Activated T-cell treated with anti-CD3 and anti-CD28 coated beads, Interleukin-2, amount 50 U/mL, for 24 hours (primary cell): Measurements from ENCODE around the gene SMAD1.

Experiments used
- DNase-seq: peaks from one replicate; pipeline ENCODE4 v3.0.0-alpha.2; 2020
- H3K27ac Mint-ChIP-seq: 2 replicates; pipeline ENCODE4 v1.8.0; 2020; ENCODE audit warnings: mild to moderate bottlenecking, mixed read lengths
- H3K27me3 Mint-ChIP-seq: 2 replicates; pipeline ENCODE4 v1.8.0; 2020; ENCODE audit warnings: mixed read lengths
- H3K36me3 Mint-ChIP-seq: 2 replicates; pipeline ENCODE4 v1.8.0; 2020; ENCODE audit warnings: low read depth, mixed read lengths
- H3K4me1 Mint-ChIP-seq: 2 replicates; pipeline ENCODE4 v1.8.0; 2020; ENCODE audit warnings: low read depth, mixed read lengths
- H3K4me3 Mint-ChIP-seq: 2 replicates; pipeline ENCODE4 v1.8.0; 2020; ENCODE audit warnings: mild to moderate bottlenecking, moderate library complexity, mixed read lengths
- H3K9me3 Mint-ChIP-seq: 2 replicates; pipeline ENCODE4 v1.8.0; 2020; ENCODE audit warnings: mixed read lengths

Gene SMAD1

DNA sequence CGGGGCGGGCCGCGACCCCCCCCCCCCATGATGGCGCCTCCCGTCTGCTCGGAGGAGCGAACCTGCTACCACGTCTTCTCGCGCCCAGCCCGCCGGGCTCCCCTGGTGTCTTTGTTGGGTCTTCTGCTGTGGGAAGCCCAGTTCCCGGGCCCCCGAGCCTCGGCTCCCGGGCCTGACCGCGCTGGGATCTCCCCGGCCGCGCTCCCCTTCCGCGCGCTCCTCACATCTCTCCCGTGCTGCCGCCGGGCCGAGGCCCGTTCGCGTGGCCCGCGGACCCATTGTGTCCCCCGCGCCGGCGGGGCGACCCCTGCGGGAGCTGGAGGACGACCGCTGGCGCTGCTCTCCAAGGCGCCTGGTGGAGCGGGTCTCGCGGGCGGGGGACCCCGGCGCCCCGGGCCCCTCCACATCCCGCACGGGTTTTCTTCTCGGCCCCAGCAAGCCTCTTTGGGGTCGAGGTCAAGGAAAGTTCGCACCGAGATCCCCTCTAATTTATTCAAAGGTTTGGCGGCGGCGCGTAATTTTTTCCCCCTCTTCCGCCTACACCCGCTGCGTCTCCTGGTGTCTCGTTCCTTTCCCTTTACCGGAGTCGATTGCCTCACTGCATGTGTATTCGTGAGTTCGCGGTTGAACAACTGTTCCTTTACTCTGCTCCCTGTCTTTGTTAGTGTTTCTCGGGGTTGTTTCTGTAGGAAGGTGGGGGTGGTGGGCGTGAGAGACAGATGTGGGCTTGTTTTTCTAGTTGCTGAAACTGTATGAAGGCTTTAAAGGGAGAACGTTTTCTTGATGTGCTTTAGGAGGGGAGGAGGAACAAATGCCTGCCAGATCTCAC is 770 bp downstream of the SMAD1 start:
- DNase-seq: peak; percentile 84
- Mint-ChIP-seq H3K27me3 (peaks cover 45% of the 10 kb centered on the region), H3K27ac (no peak overlapping the region), H3K36me3 (no peaks in the 10 kb centered on the region), H3K4me3 (no peak overlapping the region), H3K4me1 (peaks cover 16% of the 10 kb centered on the region), H3K9me3 (no peaks in the 10 kb centered on the region)

DNA sequence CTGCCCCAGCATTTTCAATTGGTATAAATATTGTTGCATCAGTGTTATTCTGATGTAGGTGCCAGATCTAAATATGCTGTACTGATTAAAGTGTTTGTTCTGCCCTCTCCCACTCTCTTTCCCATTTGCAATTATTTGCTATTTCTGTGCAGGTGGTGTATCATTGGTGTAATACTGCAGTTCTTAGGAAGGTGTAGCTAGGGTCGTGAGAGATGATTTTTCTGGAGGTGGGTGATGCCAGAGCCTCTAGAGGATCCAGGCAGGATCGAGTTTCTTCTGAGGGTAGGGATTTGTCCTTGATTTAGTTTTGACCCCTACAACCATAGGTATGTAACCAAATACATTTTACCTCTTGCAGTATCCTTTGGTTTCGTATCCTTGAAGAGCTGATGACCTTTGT is 1.9 kb downstream of the SMAD1 start:
- no peaks in the 10 kb centered on the region for H3K36me3 Mint-ChIP-seq
- peaks cover 19% of the 10 kb centered on the region for H3K4me1 Mint-ChIP-seq
- no peaks in the 10 kb centered on the region for H3K9me3 Mint-ChIP-seq
- no peak for DNase-seq
- H3K27ac Mint-ChIP-seq: no peak overlapping the region
- no peak overlapping the region for H3K4me3 Mint-ChIP-seq
- H3K27me3 Mint-ChIP-seq: peaks cover 37% of the 10 kb centered on the region

DNA sequence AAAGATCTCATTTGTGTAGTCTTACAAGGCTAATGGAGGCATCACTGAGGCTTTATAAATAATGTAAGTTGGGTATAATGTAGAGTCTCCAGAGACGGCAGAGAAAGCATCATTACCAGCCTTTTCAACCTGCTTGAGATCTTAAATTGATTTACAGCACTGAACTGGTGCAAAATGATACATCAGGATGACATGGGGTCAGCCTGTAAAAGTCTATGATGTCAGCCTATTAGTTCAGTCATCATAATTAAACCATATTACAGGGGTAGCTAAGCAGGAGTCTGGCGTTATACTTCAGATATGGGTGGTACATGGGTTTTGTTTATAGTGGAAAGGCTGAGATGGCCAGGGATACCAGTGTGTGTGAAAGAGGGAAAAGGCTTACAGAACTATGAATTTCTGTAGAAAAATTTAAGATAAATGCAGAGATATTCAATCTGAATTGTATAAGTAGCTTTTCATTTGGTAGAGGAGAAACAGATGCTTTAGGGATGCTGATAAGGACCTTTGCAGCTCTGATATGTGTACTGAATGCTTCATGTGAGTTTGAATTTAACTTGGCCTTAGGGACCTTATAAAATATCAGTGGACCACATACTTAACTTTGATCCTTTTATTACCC is 2.7 kb downstream of the SMAD1 start:
- no peaks in the 10 kb centered on the region for H3K9me3 Mint-ChIP-seq
- H3K4me3 Mint-ChIP-seq: no peak overlapping the region
- no peak overlapping the region for H3K27ac Mint-ChIP-seq
- peaks cover 19% of the 10 kb centered on the region for H3K4me1 Mint-ChIP-seq
- peaks cover 30% of the 10 kb centered on the region for H3K27me3 Mint-ChIP-seq
- no peaks in the 10 kb centered on the region for H3K36me3 Mint-ChIP-seq
- DNase-seq: no peak

DNA sequence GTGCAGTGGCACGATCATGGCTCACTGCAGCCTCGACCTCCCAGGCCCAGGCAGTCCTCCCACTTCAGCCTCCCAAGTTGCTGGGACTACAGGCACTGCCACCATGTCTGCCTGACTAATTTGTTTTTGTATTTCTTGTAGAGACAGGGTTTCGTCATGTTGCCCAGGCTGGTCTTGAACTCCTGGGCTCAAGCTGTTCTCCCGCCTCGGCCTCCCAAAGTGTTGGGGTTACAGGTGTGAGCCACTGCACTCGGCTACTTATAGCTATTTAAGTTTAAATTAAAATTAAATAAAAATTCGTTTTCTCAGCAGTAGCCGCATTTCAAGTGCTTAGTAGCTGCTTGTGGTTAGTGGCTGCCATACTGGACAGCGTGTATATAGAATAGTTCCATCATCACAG is 3.5 kb downstream of the SMAD1 start:
- no peak overlapping the region for H3K4me3 Mint-ChIP-seq
- H3K4me1 Mint-ChIP-seq: peaks cover 19% of the 10 kb centered on the region
- no peaks in the 10 kb centered on the region for H3K36me3 Mint-ChIP-seq
- peaks cover 28% of the 10 kb centered on the region for H3K27me3 Mint-ChIP-seq
- H3K9me3 Mint-ChIP-seq: no peaks in the 10 kb centered on the region
- no peak overlapping the region for H3K27ac Mint-ChIP-seq
- no peak for DNase-seq

DNA sequence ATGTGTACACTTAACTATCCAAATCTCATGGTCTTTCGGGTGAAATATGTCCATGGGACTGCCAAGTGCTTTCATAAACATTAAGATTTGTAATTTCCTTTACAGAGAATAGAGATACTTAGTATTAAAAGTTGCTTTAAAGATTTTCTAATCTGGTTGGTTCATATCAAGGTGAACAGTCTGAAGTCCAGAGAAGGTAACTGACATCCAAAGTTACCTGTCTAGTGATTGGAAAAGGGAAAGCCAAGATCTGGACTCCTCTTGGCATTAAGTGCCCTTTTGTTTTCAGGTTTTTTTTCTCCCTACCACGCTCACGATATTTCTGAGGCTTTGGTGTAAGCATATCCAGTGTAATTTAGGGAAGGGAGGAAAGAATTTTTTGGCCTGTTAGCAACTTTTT is 5.0 kb downstream of the SMAD1 start:
- H3K4me1 Mint-ChIP-seq: peaks cover 9% of the 10 kb centered on the region
- H3K9me3 Mint-ChIP-seq: no peaks in the 10 kb centered on the region
- H3K27ac Mint-ChIP-seq: no peak overlapping the region
- H3K4me3 Mint-ChIP-seq: no peak overlapping the region
- H3K27me3 Mint-ChIP-seq: peaks cover 24% of the 10 kb centered on the region
- DNase-seq: no peak
- no peaks in the 10 kb centered on the region for H3K36me3 Mint-ChIP-seq

DNA sequence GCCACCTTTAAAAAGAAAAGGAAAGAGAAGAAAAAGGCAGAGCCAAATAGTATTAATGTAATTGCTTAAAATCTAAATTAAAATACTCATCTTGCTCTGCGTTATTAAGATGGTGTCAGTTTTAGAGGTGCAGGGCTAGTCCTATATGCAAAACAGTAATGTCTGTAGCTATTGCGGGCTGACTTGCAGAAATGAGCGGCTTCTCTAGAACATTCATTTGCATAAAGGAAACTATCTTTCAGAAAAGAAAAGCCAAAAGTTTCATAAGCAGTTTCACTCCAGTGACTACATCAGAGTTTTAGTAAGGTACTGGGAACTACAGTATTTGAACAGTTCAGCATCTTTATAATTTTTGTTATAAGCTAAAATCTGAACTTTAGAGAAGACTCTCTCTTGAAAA is 6.0 kb downstream of the SMAD1 start:
- H3K27ac Mint-ChIP-seq: no peak overlapping the region
- no peaks in the 10 kb centered on the region for H3K9me3 Mint-ChIP-seq
- H3K4me1 Mint-ChIP-seq: peaks cover 9% of the 10 kb centered on the region
- no peaks in the 10 kb centered on the region for H3K36me3 Mint-ChIP-seq
- DNase-seq: no peak
- H3K27me3 Mint-ChIP-seq: peaks cover 30% of the 10 kb centered on the region
- peak overlapping the region; percentile 37 for H3K4me3 Mint-ChIP-seq

DNA sequence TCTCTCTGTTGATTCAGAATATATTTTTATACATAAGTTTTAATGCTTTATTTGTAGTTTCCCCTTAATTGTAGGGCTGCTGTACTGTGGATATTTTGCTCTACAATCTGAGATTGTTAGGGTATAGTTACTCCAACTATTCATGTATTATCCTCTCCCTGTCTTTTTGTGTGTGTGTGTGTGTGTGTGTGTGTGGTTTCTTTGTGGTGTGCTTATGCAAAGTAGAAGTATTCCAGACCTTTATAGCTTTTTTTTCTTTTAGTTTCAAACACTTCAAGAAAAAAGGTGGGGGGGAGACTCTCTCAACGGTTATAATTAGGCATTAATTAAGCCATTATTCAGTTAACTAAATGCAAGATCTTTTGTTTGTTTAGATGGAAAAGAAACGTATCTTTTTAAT is 6.7 kb downstream of the SMAD1 start:
- Mint-ChIP-seq H3K4me1 (peaks cover 9% of the 10 kb centered on the region), H3K4me3 (no peak overlapping the region), H3K27me3 (peaks cover 30% of the 10 kb centered on the region), H3K36me3 (no peaks in the 10 kb centered on the region), H3K9me3 (no peaks in the 10 kb centered on the region), H3K27ac (no peak overlapping the region)
- DNase-seq: no peak

DNA sequence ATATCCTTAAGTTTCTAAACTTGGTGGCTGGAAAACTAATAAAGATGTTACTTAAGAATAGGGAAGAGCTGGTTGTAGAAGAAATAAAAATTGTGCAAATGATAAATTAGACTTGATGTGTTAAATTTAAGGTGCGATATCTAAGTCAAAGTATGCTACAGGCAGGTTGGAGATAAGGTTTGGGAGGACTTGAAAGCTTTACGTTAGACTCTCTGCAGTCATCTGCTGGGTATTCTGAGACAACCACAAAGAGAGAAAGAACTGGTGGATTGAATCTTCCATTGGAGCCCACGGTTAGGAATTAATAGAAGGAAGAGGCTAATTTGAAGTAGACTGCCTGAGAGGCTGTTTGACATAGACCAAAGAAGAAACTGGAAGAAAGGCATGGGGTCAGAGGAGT is 7.9 kb downstream of the SMAD1 start:
- H3K27ac Mint-ChIP-seq: no peak overlapping the region
- H3K36me3 Mint-ChIP-seq: no peaks in the 10 kb centered on the region
- H3K4me1 Mint-ChIP-seq: peaks cover 9% of the 10 kb centered on the region
- no peak for DNase-seq
- no peak overlapping the region for H3K4me3 Mint-ChIP-seq
- peaks cover 30% of the 10 kb centered on the region for H3K27me3 Mint-ChIP-seq
- H3K9me3 Mint-ChIP-seq: no peaks in the 10 kb centered on the region

DNA sequence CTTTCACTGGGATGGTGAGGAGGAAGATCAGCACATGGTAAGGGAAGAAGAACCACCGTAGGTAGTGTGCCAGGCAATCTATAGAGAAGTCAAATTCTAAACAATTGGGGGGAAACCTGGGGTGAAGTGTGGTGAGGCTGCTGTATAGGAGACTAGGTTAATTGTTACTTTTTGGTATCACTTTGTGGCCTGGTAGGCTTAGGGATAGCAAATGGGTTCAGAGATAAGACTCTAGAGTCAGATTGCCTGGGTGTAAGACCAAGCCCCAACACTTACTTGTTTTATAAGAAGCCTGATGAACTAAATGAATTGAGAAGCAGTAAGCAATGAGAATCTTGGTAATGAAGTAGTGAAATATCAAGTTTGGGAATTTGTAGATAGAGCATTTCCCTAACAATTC is 8.7 kb downstream of the SMAD1 start:
- H3K27me3 Mint-ChIP-seq: peaks cover 36% of the 10 kb centered on the region
- H3K4me1 Mint-ChIP-seq: peaks cover 9% of the 10 kb centered on the region
- H3K9me3 Mint-ChIP-seq: no peaks in the 10 kb centered on the region
- no peak overlapping the region for H3K4me3 Mint-ChIP-seq
- H3K36me3 Mint-ChIP-seq: no peaks in the 10 kb centered on the region
- DNase-seq: no peak
- H3K27ac Mint-ChIP-seq: no peak overlapping the region

DNA sequence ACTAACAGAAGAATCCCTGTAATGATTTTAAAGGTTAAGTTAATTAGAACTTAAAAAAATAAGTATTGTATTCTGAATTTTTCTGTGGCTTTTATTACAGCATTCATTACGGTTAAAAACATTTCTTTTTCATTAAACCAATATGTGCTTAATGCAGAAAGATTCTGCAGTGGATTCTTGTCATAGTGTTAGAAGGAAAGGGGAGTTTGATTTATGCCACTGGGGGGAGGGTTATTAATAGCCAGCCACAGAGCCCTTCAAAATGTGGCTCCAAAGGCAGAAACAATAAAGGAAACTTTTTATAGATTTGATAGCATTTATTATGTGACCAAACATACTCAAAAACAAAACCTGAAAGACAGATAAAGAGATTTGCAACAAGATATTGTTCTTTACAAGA is 9.1 kb downstream of the SMAD1 start:
- Mint-ChIP-seq H3K36me3 (no peaks in the 10 kb centered on the region), H3K27me3 (peaks cover 31% of the 10 kb centered on the region), H3K4me1 (peaks cover 9% of the 10 kb centered on the region), H3K9me3 (no peaks in the 10 kb centered on the region), H3K27ac (no peak overlapping the region), H3K4me3 (no peak overlapping the region)
- no peak for DNase-seq

DNA sequence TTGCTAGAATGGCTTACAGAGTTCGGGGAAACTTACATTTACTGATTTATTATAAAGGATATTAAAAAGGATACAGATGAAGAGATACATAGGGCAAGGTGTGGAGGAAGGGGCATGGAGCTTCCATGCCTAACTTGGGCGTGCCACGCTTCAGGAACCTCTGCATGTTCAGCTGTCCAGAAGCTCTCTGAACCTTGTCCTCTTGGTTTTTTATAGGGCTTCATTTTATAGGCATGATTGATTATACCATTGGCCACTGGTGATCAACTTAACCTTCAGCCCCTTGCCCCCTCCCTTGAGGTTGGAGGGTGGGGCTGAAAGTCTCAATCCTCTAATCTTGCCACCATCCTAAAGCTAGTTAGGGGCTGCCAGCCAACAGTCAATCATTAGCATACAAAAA is 10.7 kb downstream of the SMAD1 start:
- H3K27me3 Mint-ChIP-seq: peaks cover 20% of the 10 kb centered on the region
- no peak overlapping the region for H3K27ac Mint-ChIP-seq
- H3K36me3 Mint-ChIP-seq: no peaks in the 10 kb centered on the region
- H3K4me1 Mint-ChIP-seq: peaks cover 3% of the 10 kb centered on the region
- H3K9me3 Mint-ChIP-seq: no peaks in the 10 kb centered on the region
- DNase-seq: no peak
- H3K4me3 Mint-ChIP-seq: no peak overlapping the region

DNA sequence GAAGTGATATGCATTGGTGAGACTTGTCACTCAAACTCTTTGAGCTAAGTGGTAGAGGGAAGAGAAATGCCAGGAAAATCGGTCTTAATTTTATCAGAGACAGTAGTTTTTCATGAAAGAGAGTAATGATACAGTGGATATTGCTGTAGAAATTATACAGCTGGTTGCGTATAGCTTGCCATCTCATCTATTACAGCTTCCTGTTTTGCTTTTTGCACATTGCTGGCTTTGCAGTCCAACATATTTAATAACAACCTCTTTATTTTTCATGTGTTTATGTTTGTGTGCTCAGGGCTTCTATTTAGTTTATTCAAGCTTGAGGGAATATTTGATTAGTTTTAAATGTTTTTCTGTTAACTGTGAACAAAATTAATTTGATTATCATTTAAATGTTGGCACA is 11.5 kb downstream of the SMAD1 start:
- Mint-ChIP-seq H3K4me1 (no peaks in the 10 kb centered on the region), H3K27me3 (peaks cover 20% of the 10 kb centered on the region), H3K9me3 (no peaks in the 10 kb centered on the region), H3K27ac (no peak overlapping the region), H3K4me3 (no peak overlapping the region), H3K36me3 (no peaks in the 10 kb centered on the region)
- DNase-seq: no peak

DNA sequence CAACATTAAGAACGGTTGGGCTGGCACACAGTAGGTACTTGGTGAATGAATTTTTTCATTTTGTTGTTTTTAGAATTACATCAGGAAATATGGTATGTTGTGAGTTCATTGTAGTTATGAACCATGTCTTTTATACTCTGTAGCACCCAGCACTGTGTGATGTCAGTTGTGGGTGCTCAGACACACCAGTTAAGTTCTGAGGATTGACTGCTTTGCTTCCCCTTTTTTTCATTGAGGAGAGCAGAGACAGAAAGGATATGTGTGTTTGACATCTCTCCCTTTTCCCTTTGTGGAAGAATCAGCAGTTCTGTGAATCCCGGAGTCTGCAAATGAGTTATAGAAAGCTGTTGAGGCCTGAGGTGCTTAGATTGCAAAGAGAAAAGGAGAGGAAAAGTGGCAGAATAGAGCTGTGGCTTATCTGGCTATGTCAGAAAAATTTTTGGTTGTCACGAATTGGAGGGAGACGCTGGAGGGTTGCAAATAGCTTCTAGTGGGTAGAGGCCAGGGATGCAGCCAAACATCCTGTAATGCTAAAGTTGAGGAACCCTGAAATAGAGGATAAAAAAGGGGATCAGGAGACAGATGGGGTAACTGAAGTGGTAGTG is 13.1 kb downstream of the SMAD1 start:
- no peak for DNase-seq
- no peak overlapping the region for H3K4me3 Mint-ChIP-seq
- no peaks in the 10 kb centered on the region for H3K9me3 Mint-ChIP-seq
- no peak overlapping the region for H3K27ac Mint-ChIP-seq
- no peaks in the 10 kb centered on the region for H3K36me3 Mint-ChIP-seq
- no peaks in the 10 kb centered on the region for H3K4me1 Mint-ChIP-seq
- H3K27me3 Mint-ChIP-seq: peaks cover 20% of the 10 kb centered on the region

DNA sequence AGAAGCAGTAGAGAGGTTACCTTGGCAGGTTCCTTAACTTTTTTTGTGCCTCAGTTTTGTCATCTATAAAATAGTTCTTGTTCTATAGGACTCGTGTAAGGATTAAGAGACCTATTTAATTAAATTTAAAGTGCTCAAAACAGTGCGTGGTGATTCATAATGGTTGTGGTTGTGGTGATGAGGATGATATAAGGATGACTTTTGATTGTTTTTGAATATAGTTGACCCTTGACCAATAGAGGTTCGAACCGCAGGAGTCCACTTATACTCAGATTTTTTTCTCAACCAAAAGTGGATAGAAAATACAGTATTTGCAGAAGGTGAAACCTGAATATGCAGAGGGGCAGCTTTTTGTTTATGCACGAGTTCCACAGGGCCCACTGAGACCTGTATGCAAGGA is 14.6 kb downstream of the SMAD1 start:
- no peak overlapping the region for H3K27ac Mint-ChIP-seq
- H3K36me3 Mint-ChIP-seq: no peaks in the 10 kb centered on the region
- H3K27me3 Mint-ChIP-seq: peaks cover 22% of the 10 kb centered on the region
- no peak overlapping the region for H3K4me3 Mint-ChIP-seq
- H3K4me1 Mint-ChIP-seq: peaks cover 2% of the 10 kb centered on the region
- no peak for DNase-seq
- no peaks in the 10 kb centered on the region for H3K9me3 Mint-ChIP-seq
